ENCODE results near the gene EIF4EBP3. TPM values are rescaled to one million over a fixed set of nuclear protein-coding genes. Genes with fewer than 3 reads are reported as not detected.
A peak's percentile ranks its signal among the peaks of the same experiment; 100 is the strongest.

Gene EIF4EBP3
- 10 to 100 TPM in 6 of 9 donors, 1 to 10 TPM in 3; 4.7 to 34.9 (median 14.6) TPM for total RNA-seq
- polyA plus RNA-seq, result 10 to 100 TPM in 1 of 2 donors, 1 to 10 TPM in 1; 8.5 to 33.3 TPM
- long read RNA-seq, donor 1, transcript EIF4EBP3-201 (3 exons, 691 nt), result major isoform, 5 of 5 reads
- long read RNA-seq, donor 1, partial matches to known transcripts, result 0 of 5 reads
- long read RNA-seq, donor 1, other reads (novel, unspliced or antisense), result 0 of 5 reads
- long read RNA-seq, donor 2, result 0 reads
- long read RNA-seq, donor 3, partial matches to known transcripts, result 0 of 2 reads
- long read RNA-seq, donor 3, other reads (novel, unspliced or antisense), result 0 of 2 reads

- Histone ChIP-seq H3K27me3 (no peaks in the 10 kb centered on the region), H3K27ac (peak within 1 kb of the TSS; percentile 83 to 98 (median 94)), H3K4me3 (peak within 1 kb of the TSS; percentile 25 to 65 (median 54)), H3K36me3 (peaks cover 0 to 66% (median 53%) of the 10 kb centered on the region in 9 donors), H3K9me3 (no peaks in the 10 kb centered on the region), H3K4me1 (peaks cover 14 to 50% (median 43%) of the 10 kb centered on the region in 12 donors)
- ATAC-seq (peak; percentile 90 to 96 (median 94)), DNase-seq (peak; percentile 97 to 98 (median 98))
- intact Hi-C loops (cut with DNase I), result loop anchor here in 9 of 10 donors (1.0 to 5.0 kb wide), 6 partner anchors 17 to 160 kb away; partner anchors contain the start of genes TMCO6 (in 5 of the 9), APBB3 (in 2 of the 9), SLC35A4 (in 2 of the 9) and IK (in 1 of the 9)
- 0 to 3% (median 2%) methylated on average over 20 to 52 of the region's 52 CpGs for WGBS, 4 donors
- TF ChIP-seq POLR2A (IDR thresholded peaks at IDR 0.05) (peak in 1 of 2 donors; percentile 83), CTCF (IDR thresholded peaks at IDR 0.05) (peak; percentile 35 to 81 (median 56))
Observed at GRCh38 chr5:140547508-140548299, at the start of gene EIF4EBP3. Gene EIF4EBP3 (plus strand): TSS chr5:140547662. CDS start chr5:140547738, 76 bp downstream.

- ATAC-seq (no peak), DNase-seq (no peak)
- intact Hi-C loops (cut with DNase I), result no loop called here
- TF ChIP-seq POLR2A (IDR thresholded peaks at IDR 0.05) (no peak), CTCF (IDR thresholded peaks at IDR 0.05) (no peak)
- Histone ChIP-seq H3K36me3 (peaks cover 0 to 93% (median 52%) of the 10 kb centered on the region in 9 donors), H3K9me3 (no peaks in the 10 kb centered on the region), H3K4me1 (no peaks in the 10 kb centered on the region), H3K27ac (no peak overlapping the region), H3K27me3 (no peaks in the 10 kb centered on the region), H3K4me3 (no peak overlapping the region)
Observed at GRCh38 chr5:140497897-140498296, 49.6 kb upstream of the EIF4EBP3 start.

GRCh38 chr5:140498591-140498990, 48.9 kb upstream of the EIF4EBP3 start:
- ATAC-seq (no peak), DNase-seq (no peak)
- no peak for TF ChIP-seq POLR2A (IDR thresholded peaks at IDR 0.05)
- TF ChIP-seq CTCF (IDR thresholded peaks at IDR 0.05), result no peak
- 95 to 100% (median 99%) methylated on average over 1 of the region's 1 CpG for WGBS, 4 donors
- Histone ChIP-seq H3K27me3 (no peaks in the 10 kb centered on the region), H3K4me1 (no peaks in the 10 kb centered on the region), H3K27ac (no peak overlapping the region), H3K9me3 (no peaks in the 10 kb centered on the region), H3K4me3 (no peak overlapping the region), H3K36me3 (peaks cover 0 to 87% (median 45%) of the 10 kb centered on the region in 9 donors)
- intact Hi-C loops (cut with DNase I), result no loop called here

GRCh38 chr5:140502834-140503233, 44.6 kb upstream of the EIF4EBP3 start:
- H3K27me3 ChIP-seq, result no peaks in the 10 kb centered on the region
- no peak overlapping the region for H3K27ac ChIP-seq
- WGBS, 4 donors, result 90 to 97% (median 94%) methylated on average over 2 of the region's 2 CpGs
- H3K4me3 ChIP-seq, result no peak overlapping the region
- DNase-seq (no peak), ATAC-seq (no peak)
- H3K36me3 ChIP-seq, result peaks cover 0 to 90% (median 51%) of the 10 kb centered on the region in 9 donors
- no peak for TF ChIP-seq POLR2A (IDR thresholded peaks at IDR 0.05)
- intact Hi-C loops (cut with DNase I), result no loop called here
- no peaks in the 10 kb centered on the region for H3K4me1 ChIP-seq
- no peaks in the 10 kb centered on the region for H3K9me3 ChIP-seq
